K562 (cell line): Measurements from ENCODE around the gene CRTAP. TPM values are rescaled to one million over a fixed set of nuclear protein-coding genes. Genes with fewer than 3 reads are reported as not detected.

ENCODE experiments used
- ATAC-seq: fragments of 200-7000 bp; cut with Tn5 transposase; 3 replicates; pipeline ENCODE4 v1.9.1; 2020; ENCODE audit warnings: moderate library complexity
- BruUV-seq: library from RNA; stranded (reverse); fragments of 400-500 nt; replicated peaks from 2 replicates; lab custom pipeline; 2021; lab: Mats Ljungman, UMichigan
- CTCF ChIA-PET: fragments of 300-600 bp; formaldehyde crosslinking; extraction: SDS; loops from one replicate; lab custom pipeline; 2021; ENCODE audit warnings: low intra/inter-chr PET ratio; lab: Yijun Ruan, JAX
- POLR2A ChIA-PET: fragments of 300-600, 350-650 bp; sonication (Branson Sonifier 250); formaldehyde crosslinking; extraction: SDS; loops from one replicate; lab custom pipeline; 2021; ENCODE audit warnings: antibody characterized with exemption, inconsistent platforms; lab: Yijun Ruan, JAX
- DNase-seq, 4 experiments: peaks; one replicate each; pipeline versions ENCODE4 v3.0.0 to v3.0.0-alpha.2; 2011 to 2018; ENCODE audit warnings: low spot score in 3 of 4, mixed read lengths in 3 of 4; ENCODE audit errors: extremely low read depth in 1 of 4
- FAIRE-seq: peaks from 2 replicates; lab custom pipeline; 2011; peaks lifted over from hg19 to GRCh38; lab: Jason Lieb, UNC
- H2AFZ ChIP-seq: 2 replicates; pipeline ENCODE4 v1.6.0; 2011; ENCODE audit warnings: low read depth, low read length, control low read depth, inconsistent platforms
- H3K27ac ChIP-seq: fragments of 200-600 bp; 3 replicates; pipeline ENCODE4 v1.8.0; 2011; ENCODE audit warnings: low read depth, mild to moderate bottlenecking, control low read depth, inconsistent platforms, low read length, moderate library complexity, mixed read lengths; ENCODE audit errors: extremely low read depth
- H3K27me3 ChIP-seq, 2 experiments: fragments of 300-600 bp in 1 of 2; 2 replicates in 1 of 2; 3 replicates in 1 of 2; pipeline versions ENCODE4 v1.6.0 to v1.8.0; 2011; ENCODE audit warnings: inconsistent platforms in 2 of 2, low read length in 2 of 2, mild to moderate bottlenecking in 1 of 2, mixed read lengths in 1 of 2, moderate library complexity in 1 of 2; ENCODE audit not compliant: control insufficient read depth in 2 of 2, insufficient read depth in 2 of 2
- H3K36me3 ChIP-seq: fragments of 300-600 bp; 3 replicates; pipeline ENCODE4 v1.8.0; 2011; ENCODE audit warnings: mild to moderate bottlenecking, low read length, inconsistent platforms; ENCODE audit not compliant: control insufficient read depth, insufficient read depth
- H3K4me1 ChIP-seq, 2 experiments: fragments of 200-600 bp in 1 of 2; replicated peaks in 1 of 2; 2 replicates in 1 of 2; 3 replicates in 1 of 2; pipeline versions ENCODE4 v1.5.1 to v1.8.0; 2011; ENCODE audit warnings: inconsistent platforms in 2 of 2, low read length in 2 of 2, mild to moderate bottlenecking in 1 of 2, mixed read lengths in 1 of 2, moderate library complexity in 1 of 2; ENCODE audit not compliant: control insufficient read depth in 2 of 2, insufficient read depth in 2 of 2
- H3K4me2 ChIP-seq: 2 replicates; pipeline ENCODE4 v1.6.1; 2011; ENCODE audit warnings: low read length, control low read depth, inconsistent platforms, mixed read lengths; ENCODE audit not compliant: insufficient read depth
- H3K4me3 ChIP-seq: fragments of 200-600 bp; sonication (generic), shearing (Covaris generic); 2 replicates; pipeline ENCODE4 v1.5.1; 2016; ENCODE audit warnings: control low read depth, inconsistent platforms
- H3K79me2 ChIP-seq: fragments of 200-600 bp; 3 replicates; pipeline ENCODE4 v1.8.0; 2011; ENCODE audit warnings: low read length, inconsistent platforms; ENCODE audit not compliant: control insufficient read depth, insufficient read depth
- H3K9ac ChIP-seq, 2 experiments: 2 replicates each; pipeline versions ENCODE4 v1.6.0 to v1.6.1; 2011; ENCODE audit warnings: low read depth in 2 of 2, low read length in 2 of 2, control low read depth in 1 of 2, inconsistent platforms in 1 of 2, mild to moderate bottlenecking in 1 of 2, mixed read lengths in 1 of 2; ENCODE audit not compliant: insufficient read depth in 1 of 2
- H3K9me1 ChIP-seq: one replicate; pipeline ENCODE4 v1.6.0; 2011; ENCODE audit warnings: inconsistent platforms, mild to moderate bottlenecking, low read length, moderate library complexity; ENCODE audit not compliant: control insufficient read depth, insufficient read depth
- H3K9me3 ChIP-seq: replicated peaks from 2 replicates; pipeline ENCODE4 v1.5.1; 2011; ENCODE audit warnings: low read depth, low read length, inconsistent platforms; ENCODE audit not compliant: control insufficient read depth, insufficient read depth
- H4K20me1 ChIP-seq: replicated peaks from 2 replicates; pipeline ENCODE4 v1.6.1; 2011; ENCODE audit warnings: low read length, inconsistent platforms, mixed read lengths; ENCODE audit not compliant: control insufficient read depth, insufficient read depth
- ATF3 ChIP-seq, 2 experiments: fragments of 450-650 bp in 1 of 2; sonication (generic) in 1 of 2; formaldehyde crosslinking in 1 of 2; IDR thresholded peaks in 1 of 2; conservative IDR thresholded peaks in 1 of 2; 2 replicates each; pipeline versions ENCODE4 v1.6.1 to v1.8.1; 2016 to 2023; ENCODE audit warnings: mild to moderate bottlenecking in 2 of 2, moderate library complexity in 2 of 2, inconsistent platforms in 1 of 2, missing genetic modification reagents in 1 of 2
- KAT8 ChIP-seq: fragments of 450-650 bp; IDR thresholded peaks from 2 replicates; pipeline ENCODE4 v1.6.1; 2016; ENCODE audit warnings: low read depth, mild to moderate bottlenecking
- TCF15 ChIP-seq: fragments of 250-450 bp; sonication (Bioruptor Pico); IDR thresholded peaks from 2 replicates; pipeline ENCODE4 v1.8.0; 2022; ENCODE audit warnings: moderate library complexity, mild to moderate bottlenecking, inconsistent platforms
- UBTF ChIP-seq, 2 experiments: IDR thresholded peaks; 2 replicates each; pipeline ENCODE4 v1.6.1; 2012; ENCODE audit warnings: improper control_type of control experiment in 2 of 2, low read depth in 2 of 2, low read length in 2 of 2, borderline replicate concordance in 1 of 2
- ZBTB11 ChIP-seq, 3 experiments: fragments of 200-800 bp in 1 of 3; fragments of 250-450 bp in 1 of 3; fragments of 450-650 bp in 1 of 3; sonication (Bioruptor Pico) in 1 of 3; sonication (Bioruptor generic) in 1 of 3; formaldehyde crosslinking in 1 of 3; IDR thresholded peaks; 2 replicates each; pipeline versions ENCODE4 v1.6.1 to v1.8.0; 2016 to 2022; ENCODE audit warnings: mild to moderate bottlenecking in 2 of 3, missing genetic modification characterization in 2 of 3, missing compliant biosample characterization in 1 of 3, moderate library complexity in 1 of 3
- WGBS: fragments of 100-300 bp; shearing (Covaris generic); methylation state at CpG from one replicate; pipeline ENCODE4 v1.1.6; 2016; ENCODE audit warnings: low coverage, mixed read lengths; ENCODE audit not compliant: insufficient coverage; ENCODE audit errors: missing lambda C conversion rate; 5-methylcytosine and 5-hydroxymethylcytosine counted together
- in situ Hi-C: fragments of 300-500 bp; cut with MboI; formaldehyde crosslinking; loops from 4 replicates; pipeline ENCODE4 v1.15.0; 2018; ENCODE audit warnings: inconsistent platforms, mixed read lengths
- intact Hi-C: fragments of 100-400 bp; cut with micrococcal nuclease; formaldehyde crosslinking; loops from 2 replicates; pipeline ENCODE4 v1.14.2; 2022
- polyA plus RNA-seq, 8 experiments: library from polyadenylated mRNA; depleted of rRNA in 4 of 8; stranded (reverse) in 5 of 8; unstranded in 3 of 8; fragments of >200 nt; fragmentation: Nextera tagmentation in 2 of 8; fragmentation: Illumina TruSeq in 1 of 8; extraction: Ambion mirVana in 2 of 8; extraction: Trizol in 1 of 8; gene quantifications; 2 replicates each; pipeline versions ENCODE4 v1.2.1 to v1.2.3, GENCODE V29; 2011 to 2014; ENCODE audit warnings: inconsistent platforms in 1 of 8, missing spikeins in 1 of 8
- total RNA-seq, 7 experiments: library from RNA; depleted of rRNA in 6 of 7; stranded (reverse); fragments of >200 nt in 6 of 7; fragmentation: Illumina TruSeq in 2 of 7; extraction: Trizol in 2 of 7; gene quantifications; 2 replicates each; pipeline versions ENCODE4 v1.2.1 to v1.2.3, GENCODE V29; 2011 to 2021; ENCODE audit warnings: low replicate concordance in 1 of 7

CRTAP gene
- total and polyA plus RNA-seq, 9 of the 15 experiments (the other 6 are each of a cell fraction or from before 2014, with no cell fraction given): 10.0 to 121 (median 53.0) TPM

GRCh38 chr3:33152363-33153360 lies 38.8 kb downstream of the CRTAP start:
- H3K4me3 ChIP-seq: no peak overlapping the region
- H3K4me2 ChIP-seq: no peak overlapping the region; the same call in 1 of the 2 replicates
- 1% methylated on average over 19 of the region's 19 CpGs for WGBS
- H3K27ac ChIP-seq: no peak overlapping the region
- no peaks in the 10 kb centered on the region for H3K79me2 ChIP-seq
- TF ChIP-seq KAT8: no peak
- TF ChIP-seq UBTF (IDR thresholded peaks at IDR 0.05; ENCODE audit: borderline replicate concordance in 1 of 2, low read depth in 2 of 2, low read length in 2 of 2): no peak
- no peak for TF ChIP-seq TCF15 (CRISPR knock-in tag)
- TF ChIP-seq ZBTB11 (CRISPR knock-in tag; IDR thresholded peaks at IDR 0.05): peak in 1 of 3 experiments; percentile 70; a peak in 2 of 6 replicates
- TF ChIP-seq ATF3 (IDR thresholded peaks at IDR 0.05): peak; percentile 49
- TF ChIP-seq ATF3 (CRISPR knock-in tag; conservative IDR thresholded peaks at IDR 0.05): no peak
- TF ChIP-seq, all 486 proteins: peak for 2
- no peak overlapping the region for H2AFZ ChIP-seq
- DNase-seq: no peak
- CTCF ChIA-PET: interaction anchor here (0.6 kb wide), 1 partner anchor 212 kb away, joined by 3 read pairs; no protein-coding TSS in a partner anchor
- peak; percentile 47 for ATAC-seq
- POLR2A ChIA-PET: interaction anchor here (0.7 to 1.8 kb wide), 5 partner anchors 11 to 237 kb away, joined by 3 to 9 read pairs (median 4); no protein-coding TSS in a partner anchor
- intact Hi-C loops: no loop called here
- no peaks in the 10 kb centered on the region; a peak in 1 of 5 replicates for H3K4me1 ChIP-seq
- no peaks in the 10 kb centered on the region for H3K9me1 ChIP-seq
- no peaks in the 10 kb centered on the region for H3K36me3 ChIP-seq
- no TSS peak for BruUV-seq
- FAIRE-seq: no peak
- no peaks in the 10 kb centered on the region for H3K9me3 ChIP-seq
- no peaks in the 10 kb centered on the region for H4K20me1 ChIP-seq
- in situ Hi-C loops: no loop called here
- no peak overlapping the region; a peak in 1 of 4 replicates for H3K9ac ChIP-seq
- H3K27me3 ChIP-seq: peaks cover 28 to 34% of the 10 kb centered on the region in 2 experiments
